ENCODE results near the gene HOXC10.

- peak in 1 of 3 experiments; percentile 22; a peak in 2 of 6 replicates for TF ChIP-seq CTCF (IDR thresholded peaks at IDR 0.05 in 2 of 3, conservative IDR thresholded peaks at IDR 0.05 in 1 of 3; ENCODE audit: borderline replicate concordance in 1 of 3, insufficient read depth in 1 of 3, low read depth in 2 of 3, low read length in 2 of 3)
- no peak for TF ChIP-seq MAX (IDR thresholded peaks at IDR 0.05)
- TF ChIP-seq EZH2 (IDR thresholded peaks at IDR 0.05): no peak
- no peak for TF ChIP-seq ATF3 (IDR thresholded peaks at IDR 0.05)
- TF ChIP-seq POLR2AphosphoS5 (IDR thresholded peaks at IDR 0.05; ENCODE audit: low read depth, low read length): no peak
- TF ChIP-seq CBX3 (IDR thresholded peaks at IDR 0.05; ENCODE audit: low read depth): no peak
- no peak for TF ChIP-seq YY1 (IDR thresholded peaks at IDR 0.05; ENCODE audit: extremely low read depth, insufficient replicate concordance, low read depth, low read length)
- no peak for TF ChIP-seq POLR2A (IDR thresholded peaks at IDR 0.05; ENCODE audit: borderline replicate concordance, extremely low read depth, insufficient read depth, insufficient read length)
- TF ChIP-seq ZFX (IDR thresholded peaks at IDR 0.05): no peak
- peak; percentile 34; the same call in 1 of the 2 replicates for TF ChIP-seq RAD21 (IDR thresholded peaks at IDR 0.05; ENCODE audit: low read depth)
- TF ChIP-seq SP1 (IDR thresholded peaks at IDR 0.05; ENCODE audit: low read depth): no peak
- no peak for TF ChIP-seq REST (IDR thresholded peaks at IDR 0.05; ENCODE audit: low read depth)
Measured at GRCh38 chr12:53950437-53950773, 34.5 kb upstream of the HOXC10 start.
